Naive B cell (primary cell): Measurements from ENCODE around the gene HM13. TPM values are rescaled to one million over a fixed set of nuclear protein-coding genes. Genes with fewer than 3 reads are reported as not detected.
"Not testable (repeated sequence)": the region's sequence is repeated elsewhere in the genome, so short reads cannot be mapped to it uniquely, and the experiment has no call there.

Experiments used
- ATAC-seq, 2 donors: fragments of 150-1000 bp; cut with Tn5 transposase; 2 replicates each; pipeline ENCODE4 v1.10.0; 2021; ENCODE audit warnings: low read depth in 2 of 2, mild to moderate bottlenecking in 2 of 2, moderate library complexity in 2 of 2
- DNase-seq: peaks from one replicate; pipeline ENCODE4 v3.0.0; 2022
- H3K27ac Mint-ChIP-seq, 6 donors: one replicate each; pipeline ENCODE4 v1.8.0; 2020 to 2022; ENCODE audit warnings: mild to moderate bottlenecking in 6 of 6, mixed read lengths in 6 of 6, moderate library complexity in 5 of 6, inconsistent platforms in 2 of 6
- H3K27me3 Mint-ChIP-seq, 3 donors: one replicate each; pipeline ENCODE4 v1.8.0; 2021 to 2022; ENCODE audit warnings: mixed read lengths in 3 of 3, mild to moderate bottlenecking in 1 of 3
- H3K36me3 Mint-ChIP-seq, 2 donors: one replicate each; pipeline ENCODE4 v1.8.0; 2020 to 2022; ENCODE audit warnings: mixed read lengths in 2 of 2, inconsistent platforms in 1 of 2, mild to moderate bottlenecking in 1 of 2
- H3K4me1 Mint-ChIP-seq, 3 donors: one replicate each; pipeline ENCODE4 v1.8.0; 2020 to 2022; ENCODE audit warnings: mixed read lengths in 3 of 3, inconsistent platforms in 1 of 3, mild to moderate bottlenecking in 1 of 3, moderate library complexity in 1 of 3
- H3K4me3 Mint-ChIP-seq, 8 donors: one replicate each; pipeline ENCODE4 v1.8.0; 2020 to 2022; ENCODE audit warnings: mild to moderate bottlenecking in 8 of 8, mixed read lengths in 8 of 8, moderate library complexity in 8 of 8, inconsistent platforms in 2 of 8
- H3K9me3 Mint-ChIP-seq, 7 donors: one replicate each; pipeline ENCODE4 v1.8.0; 2020 to 2022; ENCODE audit warnings: mixed read lengths in 7 of 7, mild to moderate bottlenecking in 5 of 7, inconsistent platforms in 2 of 7, moderate library complexity in 1 of 7
- polyA plus RNA-seq, 6 donors: library from polyadenylated mRNA; unstranded; fragments of 300-500 nt; fragmentation: Illumina TruSeq; gene quantifications; one replicate each; pipeline ENCODE4 v1.2.3, GENCODE V29; 2021; ENCODE audit warnings: low read depth in 6 of 6

The HM13 gene
- polyA plus RNA-seq, 6 donors from 2014 or later = 71.9 to 118 (median 88.0) TPM

GRCh38 chr20:31607640-31608250 lies 93.5 kb downstream of the HM13 start:
- Mint-ChIP-seq H3K27me3 (peaks cover 28 to 53% (median 49%) of the 10 kb centered on the region in 3 donors), H3K36me3 (no peaks in the 10 kb centered on the region), H3K9me3 (no peaks in the 10 kb centered on the region), H3K4me3 (peak overlapping the region in 3 of 8 donors; percentile 9 to 67 (median 39)), H3K4me1 (peaks cover 12 to 31% (median 31%) of the 10 kb centered on the region in 3 donors), H3K27ac (no peak overlapping the region)
- no peak for DNase-seq
- ATAC-seq = no peak

- Mint-ChIP-seq H3K9me3 (no peaks in the 10 kb centered on the region), H3K4me3 (peak overlapping the region in 1 of 8 donors; percentile 51), H3K36me3 (no peaks in the 10 kb centered on the region), H3K4me1 (peaks cover 12 to 36% (median 32%) of the 10 kb centered on the region in 3 donors), H3K27me3 (peaks cover 25 to 52% (median 46%) of the 10 kb centered on the region in 3 donors), H3K27ac (no peak overlapping the region)
- ATAC-seq (no peak), DNase-seq (no peak)
Observed at GRCh38 chr20:31608251-31608945, 94.2 kb downstream of the HM13 start.

DNA sequence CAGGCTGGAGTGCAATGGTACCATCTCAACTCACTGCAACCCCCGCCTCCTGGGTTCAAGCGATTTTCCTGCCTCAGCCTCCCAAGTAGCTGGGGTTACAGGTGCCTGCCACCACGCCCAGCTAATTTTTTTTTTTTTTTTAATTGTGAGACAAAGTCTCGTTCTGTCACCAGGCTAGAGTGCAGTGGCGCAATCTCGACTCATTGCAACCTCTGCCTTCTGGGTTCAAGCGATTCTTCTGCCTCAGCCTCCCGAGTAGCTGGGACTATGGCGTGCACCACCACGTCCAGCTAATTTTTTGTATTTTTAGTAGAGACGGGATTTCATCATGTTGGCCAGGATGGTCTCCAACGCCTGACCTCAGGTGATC lies 98.0 kb downstream of the HM13 start:
- H3K36me3 Mint-ChIP-seq, DNase-seq, ATAC-seq, H3K4me3 Mint-ChIP-seq, H3K9me3 Mint-ChIP-seq, H3K27ac Mint-ChIP-seq: not testable (repeated sequence)
- H3K27me3 Mint-ChIP-seq = peaks cover 9 to 30% (median 26%) of the 10 kb centered on the region in 3 donors
- H3K4me1 Mint-ChIP-seq = peaks cover 2 to 13% (median 8%) of the 10 kb centered on the region in 3 donors

- Mint-ChIP-seq H3K36me3 (no peaks in the 10 kb centered on the region), H3K9me3 (no peaks in the 10 kb centered on the region), H3K27ac (no peak overlapping the region), H3K4me1 (peaks cover 5 to 21% (median 18%) of the 10 kb centered on the region in 3 donors), H3K27me3 (peaks cover 7 to 16% (median 8%) of the 10 kb centered on the region in 3 donors), H3K4me3 (no peak overlapping the region)
- no peak for DNase-seq
- ATAC-seq = no peak
Observed at GRCh38 chr20:31615416-31615815, 101.2 kb downstream of the HM13 start.

DNA sequence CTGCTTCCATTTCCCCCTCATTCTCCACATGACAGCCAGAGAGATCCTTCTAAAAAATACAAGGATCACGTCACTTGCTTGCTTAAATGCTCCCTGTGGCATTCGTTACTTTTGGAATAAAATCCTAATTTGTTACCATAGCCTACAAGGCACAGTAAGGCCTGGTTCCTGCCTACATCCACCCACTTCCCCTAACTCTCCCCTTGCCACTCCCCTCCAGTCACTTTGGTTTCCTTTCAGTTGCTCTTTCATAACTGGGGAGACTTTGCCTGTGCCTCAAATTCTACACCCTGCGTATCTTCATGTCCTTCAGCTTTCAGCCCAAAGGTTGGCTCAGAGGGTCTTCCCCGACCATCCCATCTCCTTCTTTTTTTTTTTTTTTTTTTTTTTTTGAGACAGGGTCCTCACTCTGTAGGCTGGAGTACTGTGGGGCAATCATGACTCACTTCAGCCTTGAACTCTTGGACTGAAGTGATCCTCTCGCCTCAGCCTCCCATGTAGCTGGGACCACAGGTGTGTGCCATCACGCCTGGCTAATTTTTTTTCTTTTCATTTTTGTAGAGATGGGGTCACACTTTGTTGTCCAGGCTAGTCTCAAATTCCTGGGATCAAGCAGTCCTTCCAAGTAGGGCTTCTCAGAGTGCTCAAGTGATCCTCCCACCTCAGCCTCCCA lies 103.3 kb downstream of the HM13 start:
- peak; percentile 25 to 67 for ATAC-seq
- H3K27ac Mint-ChIP-seq = peak overlapping the region in 3 of 6 donors; percentile 59 to 76 (median 72)
- H3K36me3 Mint-ChIP-seq = no peaks in the 10 kb centered on the region
- no peaks in the 10 kb centered on the region for H3K9me3 Mint-ChIP-seq
- DNase-seq = peak; percentile 28
- peaks cover 5 to 36% (median 32%) of the 10 kb centered on the region in 3 donors for H3K4me1 Mint-ChIP-seq
- H3K27me3 Mint-ChIP-seq = peaks cover 0 to 8% (median 5%) of the 10 kb centered on the region in 3 donors
- peak overlapping the region in 4 of 8 donors; percentile 32 to 71 (median 42) for H3K4me3 Mint-ChIP-seq

Other genes starting within 250 kb of the HM13 start
- gene DEFB116, start 205.9 kb upstream of the HM13 start, polyA plus RNA-seq = not detected
- not detected for gene DEFB118, start 145.8 kb upstream of the HM13 start, polyA plus RNA-seq
- not detected for gene DEFB119, start 123.9 kb upstream of the HM13 start, polyA plus RNA-seq
- not detected for gene DEFB121, start 108.2 kb upstream of the HM13 start, polyA plus RNA-seq
- not detected for gene DEFB123, start 73.8 kb upstream of the HM13 start, polyA plus RNA-seq
- gene DEFB124, start 39.3 kb upstream of the HM13 start, polyA plus RNA-seq = not detected
- not detected for gene REM1, start 39.2 kb upstream of the HM13 start, polyA plus RNA-seq
- 1 to 10 TPM in 2 of 6 donors, under 1 TPM in 2, not detected in 2; 0.86 to 2.0 (median 1.1) TPM for gene ID1, start 90.8 kb downstream of the HM13 start, polyA plus RNA-seq
- gene COX4I2, start 123.5 kb downstream of the HM13 start, polyA plus RNA-seq = 1 to 10 TPM in 3 of 6 donors, under 1 TPM in 1, not detected in 2; 0.64 to 2.8 (median 1.4) TPM
- 10 to 100 TPM in 1 of 6 donors, 1 to 10 TPM in 5; 6.2 to 13.0 (median 8.9) TPM for gene BCL2L1, start 208.4 kb downstream of the HM13 start, polyA plus RNA-seq
- under 1 TPM in 5 of 6 donors, not detected in 1; 0.08 to 0.44 (median 0.18) TPM for gene TPX2, start 224.8 kb downstream of the HM13 start, polyA plus RNA-seq